Naive B cell (primary cell): Measurements from ENCODE around the gene CPA4. TPM values are rescaled to one million over a fixed set of nuclear protein-coding genes. Genes with fewer than 3 reads are reported as not detected.
"Not testable (repeated sequence)": the region's sequence is repeated elsewhere in the genome, so short reads cannot be mapped to it uniquely, and the experiment has no call there.

Source experiments
- ATAC-seq, 2 donors: fragments of 150-1000 bp; cut with Tn5 transposase; 2 replicates each; pipeline ENCODE4 v1.10.0; 2021; ENCODE audit warnings: low read depth in 2 of 2, mild to moderate bottlenecking in 2 of 2, moderate library complexity in 2 of 2
- DNase-seq: peaks from one replicate; pipeline ENCODE4 v3.0.0; 2022
- H3K27ac Mint-ChIP-seq, 6 donors: one replicate each; pipeline ENCODE4 v1.8.0; 2020 to 2022; ENCODE audit warnings: mild to moderate bottlenecking in 6 of 6, mixed read lengths in 6 of 6, moderate library complexity in 5 of 6, inconsistent platforms in 2 of 6
- H3K27me3 Mint-ChIP-seq, 3 donors: one replicate each; pipeline ENCODE4 v1.8.0; 2021 to 2022; ENCODE audit warnings: mixed read lengths in 3 of 3, mild to moderate bottlenecking in 1 of 3
- H3K36me3 Mint-ChIP-seq, 2 donors: one replicate each; pipeline ENCODE4 v1.8.0; 2020 to 2022; ENCODE audit warnings: mixed read lengths in 2 of 2, inconsistent platforms in 1 of 2, mild to moderate bottlenecking in 1 of 2
- H3K4me1 Mint-ChIP-seq, 3 donors: one replicate each; pipeline ENCODE4 v1.8.0; 2020 to 2022; ENCODE audit warnings: mixed read lengths in 3 of 3, inconsistent platforms in 1 of 3, mild to moderate bottlenecking in 1 of 3, moderate library complexity in 1 of 3
- H3K4me3 Mint-ChIP-seq, 8 donors: one replicate each; pipeline ENCODE4 v1.8.0; 2020 to 2022; ENCODE audit warnings: mild to moderate bottlenecking in 8 of 8, mixed read lengths in 8 of 8, moderate library complexity in 8 of 8, inconsistent platforms in 2 of 8
- H3K9me3 Mint-ChIP-seq, 7 donors: one replicate each; pipeline ENCODE4 v1.8.0; 2020 to 2022; ENCODE audit warnings: mixed read lengths in 7 of 7, mild to moderate bottlenecking in 5 of 7, inconsistent platforms in 2 of 7, moderate library complexity in 1 of 7
- polyA plus RNA-seq, 6 donors: library from polyadenylated mRNA; unstranded; fragments of 300-500 nt; fragmentation: Illumina TruSeq; gene quantifications; one replicate each; pipeline ENCODE4 v1.2.3, GENCODE V29; 2021; ENCODE audit warnings: low read depth in 6 of 6

Gene CPA4
- polyA plus RNA-seq, 6 donors from 2014 or later, result not detected

DNA sequence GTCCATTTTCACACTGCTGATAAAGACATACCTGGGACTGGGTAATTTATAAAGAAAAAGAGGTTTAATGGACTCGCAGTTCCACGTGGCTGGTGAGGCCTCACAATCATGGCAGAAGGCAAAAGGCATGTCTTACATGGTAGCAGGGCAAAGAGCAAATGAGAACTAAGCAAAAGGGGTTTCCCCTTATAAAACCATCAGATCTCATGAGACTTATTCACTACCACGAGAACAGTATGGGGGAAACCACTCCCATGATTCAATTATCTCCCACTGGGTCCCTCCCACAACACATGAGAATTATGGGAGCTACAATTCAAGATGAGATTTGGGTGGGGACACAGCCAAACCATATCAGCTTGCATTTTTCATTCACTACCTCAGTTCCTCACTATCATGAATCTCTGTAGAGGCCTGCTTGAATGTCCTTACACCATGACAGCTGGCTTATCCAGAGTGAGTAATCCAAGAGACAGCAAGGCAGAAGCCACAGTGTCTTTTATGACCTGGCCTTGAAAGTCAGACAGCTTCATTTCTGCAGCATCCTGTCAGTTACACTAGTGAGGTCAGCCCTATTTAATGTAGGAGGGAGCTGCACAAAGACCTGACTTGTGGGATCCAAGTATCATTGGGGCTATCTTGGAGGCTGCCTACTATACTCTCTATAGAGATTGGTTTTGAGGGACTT lies 28.7 kb downstream of the CPA4 start:
- H3K4me1 Mint-ChIP-seq, H3K4me3 Mint-ChIP-seq, H3K36me3 Mint-ChIP-seq, H3K27ac Mint-ChIP-seq, H3K9me3 Mint-ChIP-seq, DNase-seq, ATAC-seq: not testable (repeated sequence)
- H3K27me3 Mint-ChIP-seq, result peaks cover 0 to 10% (median 8%) of the 10 kb centered on the region in 3 donors

DNA sequence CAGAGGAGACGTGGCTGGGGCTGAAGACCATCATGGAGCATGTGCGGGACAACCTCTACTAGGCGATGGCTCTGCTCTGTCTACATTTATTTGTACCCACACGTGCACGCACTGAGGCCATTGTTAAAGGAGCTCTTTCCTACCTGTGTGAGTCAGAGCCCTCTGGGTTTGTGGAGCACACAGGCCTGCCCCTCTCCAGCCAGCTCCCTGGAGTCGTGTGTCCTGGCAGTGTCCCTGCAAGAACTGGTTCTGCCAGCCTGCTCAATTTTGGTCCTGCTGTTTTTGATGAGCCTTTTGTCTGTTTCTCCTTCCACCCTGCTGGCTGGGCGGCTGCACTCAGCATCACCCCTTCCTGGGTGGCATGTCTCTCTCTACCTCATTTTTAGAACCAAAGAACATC lies 29.7 kb downstream of the CPA4 start:
- no peaks in the 10 kb centered on the region for H3K36me3 Mint-ChIP-seq
- peak overlapping the region in 1 of 8 donors; percentile 24 for H3K4me3 Mint-ChIP-seq
- DNase-seq (no peak), ATAC-seq (no peak)
- H3K9me3 Mint-ChIP-seq, result peaks cover 0 to 9% (median 2%) of the 10 kb centered on the region in 7 donors
- H3K4me1 Mint-ChIP-seq, result no peaks in the 10 kb centered on the region
- H3K27ac Mint-ChIP-seq, result no peak overlapping the region
- peaks cover 0 to 10% (median 8%) of the 10 kb centered on the region in 3 donors for H3K27me3 Mint-ChIP-seq

DNA sequence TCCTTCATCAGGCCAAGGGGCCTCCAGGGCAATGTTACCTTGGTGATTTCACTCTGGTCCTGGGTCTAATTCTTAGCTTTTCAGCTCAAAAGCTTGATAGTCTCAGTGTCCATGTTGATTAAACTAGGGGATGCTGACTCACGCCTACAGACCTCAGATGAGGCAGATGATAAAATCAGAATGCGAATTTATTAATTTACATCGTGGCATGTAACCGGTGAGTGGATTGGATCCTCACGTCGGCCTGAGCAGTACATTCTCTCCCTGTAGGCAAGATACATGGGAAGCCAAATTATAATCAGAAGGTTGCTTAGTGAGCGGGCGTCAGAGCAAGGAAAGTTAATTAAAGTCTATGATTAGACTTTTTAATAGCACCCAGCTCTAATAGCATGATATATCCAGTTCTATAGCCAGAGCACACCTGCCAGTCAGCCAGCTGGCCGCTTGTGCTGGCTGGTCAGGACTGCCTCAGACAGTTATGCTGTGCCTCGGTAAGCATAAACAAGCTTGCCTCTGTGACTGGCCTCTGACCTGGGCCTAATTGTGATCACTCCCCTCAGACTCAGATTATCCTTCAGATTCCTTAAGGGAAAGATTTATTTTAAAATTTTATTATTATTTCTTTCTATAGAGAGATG lies 31.5 kb downstream of the CPA4 start:
- H3K36me3 Mint-ChIP-seq, result no peaks in the 10 kb centered on the region
- no peaks in the 10 kb centered on the region for H3K4me1 Mint-ChIP-seq
- H3K27ac Mint-ChIP-seq, result no peak overlapping the region
- ATAC-seq, result no peak
- no peak for DNase-seq
- peaks cover 0 to 4% (median 0%) of the 10 kb centered on the region in 3 donors for H3K27me3 Mint-ChIP-seq
- H3K9me3 Mint-ChIP-seq, result peaks cover 0 to 9% (median 2%) of the 10 kb centered on the region in 7 donors
- H3K4me3 Mint-ChIP-seq, result peak overlapping the region in 1 of 8 donors; percentile 16

DNA sequence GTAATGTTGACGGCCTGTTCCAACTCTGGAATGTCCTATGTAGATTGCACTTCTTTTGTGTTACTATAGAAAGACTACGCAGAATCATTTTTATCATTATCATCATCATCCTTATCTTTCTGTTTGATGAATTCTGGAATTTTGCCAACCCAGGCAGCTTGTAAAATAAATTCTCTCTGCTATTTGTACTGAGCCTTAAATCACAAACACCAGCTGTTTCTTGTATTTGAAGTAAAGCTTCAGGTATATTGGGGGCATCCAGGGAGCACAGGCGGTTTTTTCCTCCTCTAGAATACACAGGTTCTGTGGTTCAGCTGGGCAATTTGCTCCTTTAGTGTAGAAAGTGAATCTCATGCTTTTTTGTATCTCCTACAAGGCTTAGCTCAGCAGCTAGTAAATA lies 36.7 kb downstream of the CPA4 start:
- no peak for ATAC-seq
- no peak for DNase-seq
- Mint-ChIP-seq H3K9me3 (peaks cover 0 to 2% (median 0%) of the 10 kb centered on the region in 7 donors), H3K36me3 (no peaks in the 10 kb centered on the region), H3K4me1 (no peaks in the 10 kb centered on the region), H3K27me3 (peaks cover 0 to 4% (median 0%) of the 10 kb centered on the region in 3 donors), H3K4me3 (no peak overlapping the region), H3K27ac (no peak overlapping the region)

DNA sequence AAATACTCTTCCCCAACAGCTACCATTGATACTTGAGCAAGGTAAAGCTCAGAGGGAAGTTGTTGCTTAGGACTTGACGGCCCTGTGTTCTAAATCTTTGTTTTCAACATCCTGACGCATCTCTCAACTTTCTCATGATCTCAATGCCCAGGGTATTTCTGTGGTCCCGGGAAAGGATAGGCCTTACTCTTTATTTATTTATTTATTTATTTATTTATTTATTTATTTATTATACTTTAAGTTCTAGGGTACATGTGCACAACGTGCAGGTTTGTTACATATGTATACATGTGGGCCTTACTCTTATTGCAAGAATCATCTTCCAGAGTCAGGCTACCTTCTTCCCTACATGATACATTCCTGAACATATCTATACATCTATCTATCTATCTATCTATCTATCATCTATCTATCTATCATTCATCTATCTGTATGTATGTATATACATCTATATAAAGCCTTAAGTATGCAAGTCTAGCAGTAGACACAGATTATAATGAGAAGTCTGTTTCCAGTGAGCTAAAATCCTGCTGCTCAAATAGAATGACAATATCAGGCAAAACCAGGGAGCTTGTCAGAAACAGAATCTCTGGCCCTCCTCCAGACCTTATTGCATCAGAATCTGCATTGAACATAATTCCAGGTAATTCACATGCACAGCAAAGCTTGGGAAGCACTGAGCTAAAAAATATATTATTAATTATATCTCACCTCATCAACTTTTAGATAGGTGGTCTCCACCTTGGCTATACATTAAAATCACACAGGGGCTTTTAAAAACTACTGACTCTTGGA lies 39.5 kb downstream of the CPA4 start:
- Mint-ChIP-seq H3K4me3 (no peak overlapping the region), H3K9me3 (no peaks in the 10 kb centered on the region), H3K27ac (no peak overlapping the region), H3K4me1 (no peaks in the 10 kb centered on the region), H3K36me3 (no peaks in the 10 kb centered on the region), H3K27me3 (peaks cover 0 to 4% (median 0%) of the 10 kb centered on the region in 3 donors)
- no peak for ATAC-seq
- DNase-seq, result no peak

DNA sequence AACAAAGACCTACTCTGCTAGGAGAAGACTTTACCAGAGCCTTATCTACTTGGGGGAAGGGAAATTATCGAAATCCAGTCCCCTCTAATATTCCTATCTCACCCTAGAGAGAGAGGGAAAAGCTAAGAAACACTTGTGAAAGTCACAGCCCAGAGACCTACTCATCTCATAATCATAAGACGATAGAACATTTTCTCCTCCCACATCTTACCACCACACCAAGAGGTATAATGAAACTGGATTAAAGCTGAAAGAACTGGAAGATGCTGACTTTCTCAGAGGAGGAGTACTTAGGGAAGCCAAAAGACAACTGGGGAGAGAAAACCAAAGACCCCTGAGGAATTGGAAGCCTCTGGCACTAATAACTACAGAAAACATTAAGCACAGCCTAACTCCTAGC lies 40.9 kb downstream of the CPA4 start:
- Mint-ChIP-seq H3K27me3 (peaks cover 0 to 4% (median 0%) of the 10 kb centered on the region in 3 donors), H3K4me1 (no peaks in the 10 kb centered on the region), H3K27ac (no peak overlapping the region), H3K9me3 (no peaks in the 10 kb centered on the region), H3K4me3 (no peak overlapping the region), H3K36me3 (no peaks in the 10 kb centered on the region)
- ATAC-seq (no peak), DNase-seq (no peak)

DNA sequence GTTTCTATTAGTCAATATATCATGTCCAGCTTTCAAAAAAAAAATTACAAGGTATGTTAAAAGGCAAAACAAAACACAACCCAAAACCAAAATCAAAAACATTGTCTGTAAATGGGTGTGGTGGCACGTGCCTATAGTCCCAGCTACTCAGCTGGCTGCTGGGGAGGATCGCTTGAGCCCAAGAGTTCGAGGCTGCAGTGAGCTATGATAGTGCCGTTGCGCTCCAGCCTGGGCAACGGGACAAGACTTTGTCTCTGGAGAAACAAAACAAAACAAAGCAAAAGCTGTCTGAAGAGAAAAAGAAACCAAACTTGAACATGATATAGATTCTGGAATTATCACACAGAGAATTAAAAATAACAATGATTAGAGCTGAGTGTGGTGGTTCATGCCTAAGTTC lies 41.3 kb downstream of the CPA4 start:
- Mint-ChIP-seq H3K27me3 (peaks cover 0 to 4% (median 0%) of the 10 kb centered on the region in 3 donors), H3K27ac (no peak overlapping the region), H3K4me3 (peak overlapping the region in 1 of 8 donors; percentile 44), H3K4me1 (no peaks in the 10 kb centered on the region), H3K36me3 (no peaks in the 10 kb centered on the region), H3K9me3 (no peaks in the 10 kb centered on the region)
- DNase-seq (no peak), ATAC-seq (no peak)

DNA sequence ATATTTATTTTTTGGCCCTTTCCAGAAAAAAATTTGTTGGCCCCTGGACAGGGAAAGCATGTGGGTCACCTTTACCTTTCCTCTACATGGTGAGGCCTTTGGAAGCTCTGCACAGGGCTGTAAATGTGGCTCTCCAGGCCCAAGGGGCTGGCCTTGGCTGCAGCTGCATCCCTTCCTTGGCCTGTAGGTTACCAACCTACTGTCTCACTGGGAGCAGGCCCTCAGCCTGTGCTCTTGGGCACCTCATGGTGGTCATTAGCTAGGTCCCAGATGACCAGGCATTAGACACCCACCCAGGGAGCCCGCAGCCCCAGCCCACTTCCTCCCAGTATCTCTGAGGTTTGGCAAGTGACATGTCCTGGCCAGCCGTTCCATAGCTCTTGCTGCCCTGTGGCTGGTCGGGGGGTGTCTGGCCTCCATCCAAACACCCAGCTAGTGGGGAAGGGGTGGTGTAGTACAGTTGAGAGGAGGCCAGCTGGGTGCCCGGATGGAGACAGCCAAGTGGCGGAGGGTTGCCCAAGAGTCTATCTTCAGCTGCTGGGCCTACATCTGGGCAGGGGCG lies 44.5 kb downstream of the CPA4 start:
- ATAC-seq, result no peak
- Mint-ChIP-seq H3K9me3 (peaks cover 0 to 6% (median 0%) of the 10 kb centered on the region in 7 donors), H3K4me3 (no peak overlapping the region), H3K36me3 (no peaks in the 10 kb centered on the region), H3K4me1 (no peaks in the 10 kb centered on the region), H3K27ac (peak overlapping the region in 1 of 6 donors; percentile 69), H3K27me3 (peaks cover 0 to 1% (median 0%) of the 10 kb centered on the region in 3 donors)
- no peak for DNase-seq

DNA sequence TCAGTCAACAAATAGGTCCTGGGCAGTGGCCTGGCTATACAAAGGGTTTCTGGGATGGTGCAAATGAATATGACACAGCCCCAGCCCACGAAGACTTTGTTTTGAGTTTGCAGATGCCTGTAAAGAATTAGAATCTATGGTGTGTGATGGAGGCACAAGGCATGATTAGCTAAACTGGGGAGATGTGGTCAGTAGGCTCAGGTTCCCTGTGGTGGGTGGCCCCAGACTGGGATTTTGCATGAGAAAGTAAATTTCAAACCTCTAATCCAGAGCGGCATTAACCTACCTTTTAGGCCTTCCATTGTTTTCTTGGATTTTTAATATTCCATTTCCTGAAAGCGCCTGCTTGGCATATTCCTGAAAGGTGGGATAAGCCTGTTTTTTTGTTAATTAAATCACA lies 45.3 kb downstream of the CPA4 start:
- DNase-seq (no peak), ATAC-seq (no peak)
- peaks cover 0 to 6% (median 0%) of the 10 kb centered on the region in 7 donors for H3K9me3 Mint-ChIP-seq
- no peaks in the 10 kb centered on the region for H3K4me1 Mint-ChIP-seq
- no peaks in the 10 kb centered on the region for H3K36me3 Mint-ChIP-seq
- H3K27ac Mint-ChIP-seq, result no peak overlapping the region
- no peak overlapping the region for H3K4me3 Mint-ChIP-seq
- peaks cover 0 to 3% (median 0%) of the 10 kb centered on the region in 3 donors for H3K27me3 Mint-ChIP-seq

DNA sequence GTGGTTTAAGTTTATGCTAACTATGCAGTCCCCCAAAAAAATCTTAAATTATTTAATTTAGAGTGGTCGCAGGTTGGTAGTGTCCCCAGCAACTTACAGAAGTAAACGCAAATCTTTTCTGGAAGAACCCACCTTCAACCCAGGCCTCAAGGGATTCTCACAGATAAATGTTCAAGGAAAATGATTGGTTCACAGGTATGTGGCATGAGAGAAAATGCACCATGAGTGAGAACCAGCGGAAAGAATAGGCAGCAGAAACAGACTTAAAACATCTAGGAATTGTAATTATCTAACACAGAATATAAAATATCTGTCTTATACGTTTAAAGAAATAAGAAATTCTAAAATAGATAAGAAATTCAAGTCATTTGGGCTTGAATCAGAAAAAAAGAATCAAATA lies 48.9 kb downstream of the CPA4 start:
- ATAC-seq (no peak), DNase-seq (no peak)
- H3K36me3 Mint-ChIP-seq, result no peaks in the 10 kb centered on the region
- H3K4me3 Mint-ChIP-seq, result no peak overlapping the region
- H3K27me3 Mint-ChIP-seq, result peaks cover under 1 to 12% (median 7%) of the 10 kb centered on the region in 3 donors
- H3K27ac Mint-ChIP-seq, result no peak overlapping the region
- H3K4me1 Mint-ChIP-seq, result no peaks in the 10 kb centered on the region
- H3K9me3 Mint-ChIP-seq, result peaks cover 0 to 6% (median 0%) of the 10 kb centered on the region in 7 donors

DNA sequence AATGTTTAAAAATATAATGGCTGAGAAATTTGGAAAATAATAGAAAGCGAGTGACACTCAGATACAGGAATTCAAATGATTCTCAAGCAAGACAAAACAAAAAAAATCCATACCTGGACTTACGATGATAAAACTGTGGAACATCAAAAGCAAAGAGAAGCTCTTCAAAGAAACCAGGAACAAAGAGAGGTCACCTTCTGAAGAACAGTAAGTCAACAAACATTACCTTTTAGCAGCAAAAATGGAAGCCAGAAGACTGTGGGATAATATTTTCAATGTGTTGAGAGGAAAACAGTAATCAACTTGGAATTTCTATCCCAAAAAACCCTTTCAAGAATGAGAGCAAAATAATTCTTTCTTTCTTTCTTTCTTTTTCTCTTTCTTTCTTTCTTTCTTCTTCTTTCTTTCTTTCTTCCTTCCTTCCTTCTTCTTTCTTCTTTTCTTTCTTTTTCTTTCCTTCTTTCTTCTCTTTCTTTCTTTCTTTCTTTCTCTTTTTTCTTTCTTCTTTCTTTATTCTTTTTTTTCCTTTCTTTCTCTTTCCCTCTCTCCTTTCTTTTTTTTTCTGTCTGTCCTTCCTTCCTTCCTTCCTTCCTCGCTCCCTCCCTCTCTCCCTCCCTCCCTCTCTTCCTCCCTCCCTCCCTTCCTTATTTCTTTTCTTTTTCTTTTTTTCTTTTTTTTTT lies 49.9 kb downstream of the CPA4 start:
- Mint-ChIP-seq H3K27ac (no peak overlapping the region), H3K9me3 (peaks cover 0 to 6% (median 0%) of the 10 kb centered on the region in 7 donors), H3K4me1 (no peaks in the 10 kb centered on the region), H3K27me3 (peaks cover 10 to 16% (median 12%) of the 10 kb centered on the region in 3 donors), H3K4me3 (no peak overlapping the region), H3K36me3 (no peaks in the 10 kb centered on the region)
- ATAC-seq (no peak), DNase-seq (no peak)

DNA sequence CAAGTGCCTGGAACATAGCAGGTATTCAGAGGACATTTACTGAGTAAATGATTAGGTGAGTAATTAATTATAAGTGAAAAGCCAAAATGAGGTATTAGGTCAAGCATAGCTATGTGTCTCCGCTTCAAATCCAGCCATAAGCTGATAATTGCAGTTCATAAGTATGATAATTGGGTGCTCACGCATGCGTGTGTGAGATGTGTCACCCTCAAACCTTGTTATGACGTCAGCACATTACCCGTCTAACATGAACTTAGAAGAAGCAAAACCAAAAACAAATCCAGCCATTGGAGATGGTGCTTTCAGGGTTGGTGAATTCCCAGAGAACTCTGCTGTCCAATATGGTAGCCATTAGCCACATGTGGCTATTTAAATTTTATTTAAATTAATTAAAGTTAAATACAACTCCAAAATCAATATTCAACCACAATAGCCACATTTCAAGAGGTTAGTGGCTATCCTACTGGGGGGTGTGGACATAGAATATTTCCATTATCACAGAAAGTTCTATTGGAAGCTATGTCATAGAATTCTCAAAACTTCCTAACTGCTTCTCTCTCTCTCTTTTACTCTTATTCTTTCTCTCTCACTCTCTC lies 51.4 kb downstream of the CPA4 start, which contains the start of gene CPA5:
TSS of gene CPA5 (plus strand) at position 546 of the 596 bp plus-strand sequence. CDS start 1,670 bp downstream, outside the sequence.
- H3K36me3 Mint-ChIP-seq, result no peaks in the 10 kb centered on the region
- H3K9me3 Mint-ChIP-seq, result peaks cover 0 to 6% (median 0%) of the 10 kb centered on the region in 7 donors
- H3K27ac Mint-ChIP-seq, result no peak within 1 kb of the TSS
- H3K4me3 Mint-ChIP-seq, result no peak within 1 kb of the TSS
- no peaks in the 10 kb centered on the region for H3K4me1 Mint-ChIP-seq
- DNase-seq (no peak), ATAC-seq (no peak)
- peaks cover 13 to 23% (median 16%) of the 10 kb centered on the region in 3 donors for H3K27me3 Mint-ChIP-seq
